Measurements from ENCODE around the gene PTPRK.

DNA sequence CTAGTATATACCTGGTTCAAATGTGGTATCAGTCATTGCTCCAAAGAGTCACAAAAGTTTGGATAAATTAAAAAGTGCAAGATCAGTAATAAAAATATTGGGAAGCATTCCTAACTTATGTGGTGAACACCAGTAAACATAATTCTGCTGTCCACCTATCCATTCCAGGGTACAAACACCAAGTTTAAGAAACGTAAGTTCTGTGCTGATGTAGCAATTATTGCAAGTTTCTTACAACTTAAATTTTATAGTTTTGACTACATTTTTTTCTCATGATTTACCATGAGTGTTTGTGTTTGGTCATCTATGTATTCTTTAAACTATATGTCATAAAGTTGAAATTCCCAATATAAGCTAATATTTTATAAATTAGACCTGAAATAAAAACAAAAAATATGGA lies 364.6 kb downstream of the PTPRK start:
- TF ChIP-seq, protein P1, sequence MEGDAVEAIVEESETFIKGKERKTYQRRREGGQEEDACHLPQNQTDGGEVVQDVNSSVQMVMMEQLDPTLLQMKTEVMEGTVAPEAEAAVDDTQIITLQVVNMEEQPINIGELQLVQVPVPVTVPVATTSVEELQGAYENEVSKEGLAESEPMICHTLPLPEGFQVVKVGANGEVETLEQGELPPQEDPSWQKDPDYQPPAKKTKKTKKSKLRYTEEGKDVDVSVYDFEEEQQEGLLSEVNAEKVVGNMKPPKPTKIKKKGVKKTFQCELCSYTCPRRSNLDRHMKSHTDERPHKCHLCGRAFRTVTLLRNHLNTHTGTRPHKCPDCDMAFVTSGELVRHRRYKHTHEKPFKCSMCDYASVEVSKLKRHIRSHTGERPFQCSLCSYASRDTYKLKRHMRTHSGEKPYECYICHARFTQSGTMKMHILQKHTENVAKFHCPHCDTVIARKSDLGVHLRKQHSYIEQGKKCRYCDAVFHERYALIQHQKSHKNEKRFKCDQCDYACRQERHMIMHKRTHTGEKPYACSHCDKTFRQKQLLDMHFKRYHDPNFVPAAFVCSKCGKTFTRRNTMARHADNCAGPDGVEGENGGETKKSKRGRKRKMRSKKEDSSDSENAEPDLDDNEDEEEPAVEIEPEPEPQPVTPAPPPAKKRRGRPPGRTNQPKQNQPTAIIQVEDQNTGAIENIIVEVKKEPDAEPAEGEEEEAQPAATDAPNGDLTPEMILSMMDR (conservative IDR thresholded peaks at IDR 0.05; ENCODE audit: low read length) = no peak
- TF ChIP-seq EZH2phosphoT487 (IDR thresholded peaks at IDR 0.05; ENCODE audit: borderline replicate concordance, low read depth, low read length) = no peak
